Measurements from ENCODE around the gene LYRM2. TPM values are rescaled to one million over a fixed set of nuclear protein-coding genes. Genes with fewer than 3 reads are reported as not detected.

The LYRM2 gene
- total RNA-seq, 1 donor from 2014 or later = 16.0 TPM

GRCh38 chr6:89590133-89590532 is 48.4 kb downstream of the LYRM2 start:
- DNase-seq = no peak

GRCh38 chr6:89589297-89590025 is 49.1 kb downstream of the LYRM2 start:
- DNase-seq = no peak

GRCh38 chr6:89585154-89585553 is 53.4 kb downstream of the LYRM2 start:
- DNase-seq = no peak

- DNase-seq = no peak
Measured at GRCh38 chr6:89584539-89584938, 54.0 kb downstream of the LYRM2 start.

GRCh38 chr6:89583559-89583958 is 55.0 kb downstream of the LYRM2 start:
- no peak for DNase-seq

GRCh38 chr6:89582669-89583325 is 55.8 kb downstream of the LYRM2 start:
- DNase-seq = no peak

GRCh38 chr6:89581689-89582088 is 56.9 kb downstream of the LYRM2 start:
- DNase-seq = no peak

- DNase-seq = no peak
Measured at GRCh38 chr6:89580997-89581666, 57.4 kb downstream of the LYRM2 start.

- DNase-seq = no peak
Measured at GRCh38 chr6:89575562-89575960, 63.0 kb downstream of the LYRM2 start.

GRCh38 chr6:89574910-89575561 is 63.5 kb downstream of the LYRM2 start:
- DNase-seq = no peak

- no peak for DNase-seq
Measured at GRCh38 chr6:89567630-89568390, 70.7 kb downstream of the LYRM2 start.

GRCh38 chr6:89566930-89567629 is 71.5 kb downstream of the LYRM2 start:
- DNase-seq = no peak

GRCh38 chr6:89566008-89566800 is 72.3 kb downstream of the LYRM2 start:
- no peak for DNase-seq

- DNase-seq = no peak
Measured at GRCh38 chr6:89564752-89565427, 73.7 kb downstream of the LYRM2 start.

GRCh38 chr6:89563866-89564265 is 74.7 kb downstream of the LYRM2 start:
- DNase-seq = no peak

GRCh38 chr6:89562093-89562973 is 76.2 kb downstream of the LYRM2 start:
- DNase-seq = no peak

- peak; percentile 11 for DNase-seq
Measured at GRCh38 chr6:89559487-89559886, 79.1 kb downstream of the LYRM2 start.

- DNase-seq = no peak
Measured at GRCh38 chr6:89555806-89556205, 82.7 kb downstream of the LYRM2 start.

- no peak for DNase-seq
Measured at GRCh38 chr6:89555031-89555430, 83.5 kb downstream of the LYRM2 start.
